NCI-H2107 (cell line): ENCODE measurements around the gene TRDN.

ENCODE experiments used
- DNase-seq: peaks from one replicate; lab custom pipeline; 2025; lab: John Stamatoyannopoulos, UW

TRDN gene

GRCh38 chr6:123168892-123169773, 467.6 kb downstream of the TRDN start:
- DNase-seq = no peak

- DNase-seq = no peak
Observed at GRCh38 chr6:123168466-123168865, 468.3 kb downstream of the TRDN start.
